Activated CD4-positive, alpha-beta T cell treated with anti-CD3 and anti-CD28 coated beads, Interleukin-2, amount 10 ng/mL, durations not matched to agents 24 days and 14 days (primary cell): ENCODE data around the gene UNC5A. TPM values are rescaled to one million over a fixed set of nuclear protein-coding genes. Genes with fewer than 3 reads are reported as not detected.

ENCODE experiments used
- DNase-seq: peaks from one replicate; pipeline ENCODE4 v3.0.0; 2022
- H3K27ac Mint-ChIP-seq: one replicate; pipeline ENCODE4 v1.8.0; 2022; ENCODE audit warnings: mild to moderate bottlenecking, mixed read lengths
- H3K27me3 Mint-ChIP-seq: one replicate; pipeline ENCODE4 v1.8.0; 2022; ENCODE audit warnings: mixed read lengths
- H3K36me3 Mint-ChIP-seq: one replicate; pipeline ENCODE4 v1.8.0; 2022; ENCODE audit warnings: low read depth, mild to moderate bottlenecking, mixed read lengths
- H3K4me1 Mint-ChIP-seq: one replicate; pipeline ENCODE4 v1.8.0; 2021; ENCODE audit warnings: mixed read lengths
- H3K4me3 Mint-ChIP-seq: one replicate; pipeline ENCODE4 v1.8.0; 2022; ENCODE audit warnings: mild to moderate bottlenecking, moderate library complexity, mixed read lengths
- H3K9me3 Mint-ChIP-seq: one replicate; pipeline ENCODE4 v1.8.0; 2021; ENCODE audit warnings: mixed read lengths
- intact Hi-C: fragments of 100-400 bp; cut with micrococcal nuclease; formaldehyde crosslinking; loops from one replicate; pipeline ENCODE4 v1.15.1; 2023
- total RNA-seq: library from RNA; stranded (reverse); gene quantifications from 2 replicates; pipeline ENCODE4 v1.2.3, GENCODE V29; 2022

The UNC5A gene
- total RNA-seq, 1 donor from 2014 or later = not detected

DNA sequence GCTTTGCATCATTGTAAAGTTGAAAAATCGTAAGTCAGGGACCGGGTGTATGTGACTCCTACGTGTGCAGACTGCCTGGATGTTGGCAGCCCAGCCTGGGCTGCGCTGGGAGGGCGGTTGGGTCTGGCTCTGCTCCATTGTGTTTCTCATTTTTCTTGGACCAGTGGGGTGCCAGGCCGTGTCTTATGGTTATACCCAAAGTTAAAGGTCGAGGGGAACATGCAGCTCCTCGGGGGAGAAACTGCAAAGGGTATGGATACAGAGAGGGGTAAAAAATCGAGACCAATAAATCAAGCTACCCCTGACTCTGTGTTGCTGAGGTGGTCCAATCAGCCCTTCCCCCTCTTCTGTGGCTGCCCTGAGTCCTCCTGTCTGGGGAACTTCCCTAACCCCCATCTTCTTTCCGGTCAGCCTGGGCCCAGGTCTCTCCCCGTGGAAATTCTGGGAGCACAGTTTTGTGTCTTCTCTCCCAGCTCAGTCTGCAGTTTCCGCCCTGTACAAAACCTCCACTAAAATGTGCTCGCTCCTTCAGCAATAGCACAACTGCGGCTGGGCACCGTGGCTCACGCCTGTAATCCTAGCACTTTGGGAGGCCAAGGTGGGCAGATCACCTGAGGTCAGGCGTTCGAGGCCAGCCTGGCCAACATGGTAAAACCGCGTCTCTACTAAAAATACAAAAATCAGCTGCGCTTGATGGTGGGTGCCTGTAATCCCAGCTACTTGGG is 34.1 kb upstream of the UNC5A start:
- H3K36me3 Mint-ChIP-seq = no peaks in the 10 kb centered on the region
- H3K27me3 Mint-ChIP-seq = peaks cover 10% of the 10 kb centered on the region
- DNase-seq = no peak
- no peaks in the 10 kb centered on the region for H3K9me3 Mint-ChIP-seq
- no peak overlapping the region for H3K27ac Mint-ChIP-seq
- H3K4me3 Mint-ChIP-seq = no peak overlapping the region
- intact Hi-C loops = no loop called here
- no peaks in the 10 kb centered on the region for H3K4me1 Mint-ChIP-seq

DNA sequence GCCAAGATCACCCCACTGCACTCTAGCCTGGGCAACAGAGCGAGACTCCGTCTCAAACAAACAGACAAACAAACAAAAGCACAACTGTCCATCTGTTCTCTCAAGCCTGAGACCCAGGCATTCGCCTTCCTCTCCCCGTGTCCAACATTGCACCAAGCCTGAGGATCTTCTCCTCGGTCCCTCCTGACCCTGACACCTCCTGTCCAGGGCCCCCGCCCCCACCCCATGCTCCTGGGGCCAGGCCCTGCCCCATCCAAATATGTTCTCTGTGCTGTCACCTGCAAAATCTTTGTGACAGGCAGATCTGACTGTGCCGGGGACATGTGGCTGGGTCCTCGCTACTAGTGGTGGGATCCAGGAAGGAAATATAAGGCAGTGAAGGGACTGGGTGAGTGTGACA is 33.4 kb upstream of the UNC5A start:
- no peak for DNase-seq
- Mint-ChIP-seq H3K4me3 (no peak overlapping the region), H3K4me1 (no peaks in the 10 kb centered on the region), H3K27me3 (peaks cover 10% of the 10 kb centered on the region), H3K27ac (no peak overlapping the region), H3K9me3 (no peaks in the 10 kb centered on the region), H3K36me3 (no peaks in the 10 kb centered on the region)
- intact Hi-C loops = no loop called here

DNA sequence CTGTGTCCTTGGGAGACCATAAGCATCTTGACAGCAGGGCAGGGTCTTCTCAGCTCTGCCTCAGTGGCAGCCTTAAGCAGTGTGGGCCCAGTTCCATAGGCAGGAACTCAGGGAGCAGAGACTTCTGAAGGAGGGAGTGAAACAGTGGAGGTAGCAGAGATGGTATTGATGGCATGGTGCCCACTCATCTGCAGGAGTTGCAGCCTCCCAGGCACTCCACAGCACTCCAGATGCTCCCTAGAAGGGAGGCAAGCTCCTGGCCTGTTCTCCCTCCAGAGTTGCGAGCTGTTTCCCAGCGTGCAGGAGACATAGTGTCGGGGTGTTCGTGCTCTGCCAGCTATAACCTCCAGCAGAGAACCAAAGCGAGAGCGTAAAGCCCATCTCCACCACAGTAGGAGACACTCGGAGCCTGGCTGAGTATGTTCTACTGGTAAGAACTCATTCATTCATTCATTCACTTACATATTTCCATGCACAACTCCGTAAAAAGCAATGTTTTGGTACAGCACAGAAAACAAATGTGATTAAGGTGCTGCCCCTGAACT is 31.4 kb upstream of the UNC5A start:
- no peak for DNase-seq
- intact Hi-C loops = no loop called here
- Mint-ChIP-seq H3K4me1 (no peaks in the 10 kb centered on the region), H3K36me3 (no peaks in the 10 kb centered on the region), H3K27me3 (peaks cover 8% of the 10 kb centered on the region), H3K4me3 (no peak overlapping the region), H3K9me3 (no peaks in the 10 kb centered on the region), H3K27ac (no peak overlapping the region)

DNA sequence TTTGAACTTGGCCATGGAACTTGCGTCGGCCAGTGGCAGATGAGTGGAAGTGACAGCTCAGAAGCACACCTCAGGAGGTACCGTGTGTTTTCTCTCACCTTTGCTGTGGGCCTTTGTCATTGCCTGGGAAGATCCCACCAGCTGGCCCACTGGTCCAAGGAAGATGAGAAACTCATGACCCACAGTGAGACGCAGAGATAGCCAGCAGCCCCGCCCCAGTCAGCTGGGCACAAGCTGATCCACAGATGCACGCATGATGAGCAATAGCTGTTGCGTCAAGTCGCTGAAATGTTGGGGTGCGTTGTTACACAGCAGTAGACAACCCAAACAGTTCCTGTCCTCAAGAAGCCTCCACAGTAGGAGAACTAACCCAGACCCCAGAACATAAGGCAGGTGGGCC is 30.8 kb upstream of the UNC5A start:
- Mint-ChIP-seq H3K27ac (no peak overlapping the region), H3K9me3 (no peaks in the 10 kb centered on the region), H3K4me1 (no peaks in the 10 kb centered on the region), H3K36me3 (no peaks in the 10 kb centered on the region), H3K27me3 (peaks cover 8% of the 10 kb centered on the region), H3K4me3 (no peak overlapping the region)
- intact Hi-C loops = no loop called here
- no peak for DNase-seq

DNA sequence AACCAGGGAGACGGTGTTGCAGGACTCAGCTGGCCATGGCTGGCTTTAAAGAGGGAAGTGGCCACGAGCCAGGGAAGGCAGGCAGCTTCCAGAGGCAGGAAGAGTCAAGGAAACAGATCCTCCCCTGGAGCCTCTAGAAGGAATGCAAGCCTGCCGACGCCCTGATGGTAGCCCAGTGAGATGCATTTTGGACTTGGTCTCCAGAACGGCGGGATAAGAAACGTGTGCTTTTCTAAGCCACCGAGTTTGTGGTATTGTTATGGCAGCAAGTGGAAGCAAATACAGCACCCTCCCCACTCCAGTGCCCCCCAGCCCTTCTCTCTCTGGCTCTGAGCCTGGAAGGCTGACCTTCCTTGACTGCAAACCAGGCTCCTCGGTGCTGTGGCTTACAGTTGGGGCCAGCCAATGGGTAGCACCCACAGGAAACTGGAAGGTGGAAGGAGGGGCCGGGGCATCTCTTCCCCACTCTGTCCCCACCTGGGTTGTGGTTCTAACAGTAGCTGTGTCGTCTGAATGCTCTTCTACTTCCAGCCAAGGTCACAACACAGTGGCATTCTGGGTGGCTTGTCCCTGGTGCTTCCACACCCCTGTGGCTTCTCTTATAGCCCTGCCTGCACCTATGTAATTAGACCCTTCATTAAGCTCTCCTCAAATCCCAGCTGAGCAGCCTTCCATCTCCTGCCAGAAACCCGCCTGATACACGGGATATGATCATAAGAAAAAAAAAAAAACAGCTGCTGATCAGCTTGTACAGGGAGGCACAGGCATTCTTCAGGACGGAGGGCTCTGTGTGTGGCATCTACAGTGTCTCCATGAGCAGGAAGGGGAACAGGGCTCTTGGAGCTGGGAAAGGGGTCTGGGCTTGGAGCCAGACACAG is 29.9 kb upstream of the UNC5A start:
- H3K36me3 Mint-ChIP-seq = no peaks in the 10 kb centered on the region
- H3K9me3 Mint-ChIP-seq = no peaks in the 10 kb centered on the region
- no peak overlapping the region for H3K27ac Mint-ChIP-seq
- peaks cover 6% of the 10 kb centered on the region for H3K27me3 Mint-ChIP-seq
- intact Hi-C loops = no loop called here
- H3K4me1 Mint-ChIP-seq = no peaks in the 10 kb centered on the region
- DNase-seq = no peak
- no peak overlapping the region for H3K4me3 Mint-ChIP-seq

DNA sequence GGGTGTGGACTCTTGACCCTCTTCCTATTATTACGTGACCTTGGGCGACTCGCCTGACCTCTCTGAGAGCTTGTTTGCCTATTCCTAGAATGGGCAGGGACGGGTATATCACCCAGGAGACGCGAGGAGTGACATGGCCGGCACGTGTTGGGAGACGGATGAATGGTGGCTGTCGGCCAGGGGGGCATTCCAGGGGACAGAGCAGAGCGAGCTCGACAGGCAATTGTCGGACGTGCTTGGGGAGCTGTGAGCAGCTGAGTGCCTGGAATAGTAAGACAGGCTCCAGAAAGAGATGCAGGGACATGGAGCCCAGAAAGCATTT is 29.3 kb upstream of the UNC5A start:
- Mint-ChIP-seq H3K27me3 (peaks cover 6% of the 10 kb centered on the region), H3K4me1 (no peaks in the 10 kb centered on the region), H3K9me3 (no peaks in the 10 kb centered on the region), H3K27ac (no peak overlapping the region), H3K4me3 (no peak overlapping the region), H3K36me3 (no peaks in the 10 kb centered on the region)
- DNase-seq = no peak
- intact Hi-C loops = no loop called here

DNA sequence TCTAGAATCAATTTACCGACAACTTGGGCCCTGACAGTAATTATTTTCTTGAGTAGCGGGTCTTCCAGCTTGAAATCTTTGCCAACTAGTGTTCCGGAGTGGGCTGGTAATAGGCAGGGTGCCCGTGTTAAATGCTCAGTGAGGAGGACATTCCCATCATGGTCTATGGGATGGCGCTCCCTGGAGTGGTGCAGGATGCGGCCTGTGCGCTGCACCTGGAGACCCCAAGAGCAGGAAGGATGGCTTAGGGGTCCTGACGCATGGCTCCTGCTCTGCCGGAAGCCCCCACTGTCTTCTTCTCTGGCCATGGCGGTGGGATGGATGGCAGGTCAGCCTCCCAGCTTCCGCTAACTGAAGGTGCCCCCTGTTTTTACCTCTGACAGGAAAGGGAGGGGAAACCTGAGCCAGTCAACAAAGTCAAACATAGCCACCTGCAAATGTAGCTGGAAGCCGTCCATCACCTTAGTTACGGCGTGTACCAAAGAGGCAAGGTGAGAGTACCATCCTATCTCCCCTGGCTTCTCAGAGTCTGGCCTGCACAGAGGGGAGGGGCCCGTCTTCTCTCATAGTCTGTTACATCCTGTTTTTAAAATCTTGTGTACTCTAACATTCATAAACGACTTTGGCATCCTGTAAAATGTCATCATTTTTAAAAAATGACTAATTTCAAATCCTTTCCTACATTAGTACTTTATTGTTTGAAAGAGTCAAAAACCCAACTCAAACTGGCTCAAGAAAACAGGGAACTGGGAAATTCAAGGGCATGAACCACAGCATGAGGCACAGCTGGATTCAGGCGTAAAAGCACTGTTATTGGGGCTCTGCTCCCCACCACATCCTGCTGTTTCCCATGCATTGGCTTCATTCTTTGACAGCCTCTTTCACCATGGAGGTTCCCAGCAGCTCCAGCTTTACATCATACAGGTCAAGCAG is 28.5 kb upstream of the UNC5A start:
- DNase-seq = no peak
- H3K4me3 Mint-ChIP-seq = no peak overlapping the region
- intact Hi-C loops = no loop called here
- no peaks in the 10 kb centered on the region for H3K9me3 Mint-ChIP-seq
- peaks cover 6% of the 10 kb centered on the region for H3K27me3 Mint-ChIP-seq
- no peak overlapping the region for H3K27ac Mint-ChIP-seq
- no peaks in the 10 kb centered on the region for H3K36me3 Mint-ChIP-seq
- no peaks in the 10 kb centered on the region for H3K4me1 Mint-ChIP-seq

DNA sequence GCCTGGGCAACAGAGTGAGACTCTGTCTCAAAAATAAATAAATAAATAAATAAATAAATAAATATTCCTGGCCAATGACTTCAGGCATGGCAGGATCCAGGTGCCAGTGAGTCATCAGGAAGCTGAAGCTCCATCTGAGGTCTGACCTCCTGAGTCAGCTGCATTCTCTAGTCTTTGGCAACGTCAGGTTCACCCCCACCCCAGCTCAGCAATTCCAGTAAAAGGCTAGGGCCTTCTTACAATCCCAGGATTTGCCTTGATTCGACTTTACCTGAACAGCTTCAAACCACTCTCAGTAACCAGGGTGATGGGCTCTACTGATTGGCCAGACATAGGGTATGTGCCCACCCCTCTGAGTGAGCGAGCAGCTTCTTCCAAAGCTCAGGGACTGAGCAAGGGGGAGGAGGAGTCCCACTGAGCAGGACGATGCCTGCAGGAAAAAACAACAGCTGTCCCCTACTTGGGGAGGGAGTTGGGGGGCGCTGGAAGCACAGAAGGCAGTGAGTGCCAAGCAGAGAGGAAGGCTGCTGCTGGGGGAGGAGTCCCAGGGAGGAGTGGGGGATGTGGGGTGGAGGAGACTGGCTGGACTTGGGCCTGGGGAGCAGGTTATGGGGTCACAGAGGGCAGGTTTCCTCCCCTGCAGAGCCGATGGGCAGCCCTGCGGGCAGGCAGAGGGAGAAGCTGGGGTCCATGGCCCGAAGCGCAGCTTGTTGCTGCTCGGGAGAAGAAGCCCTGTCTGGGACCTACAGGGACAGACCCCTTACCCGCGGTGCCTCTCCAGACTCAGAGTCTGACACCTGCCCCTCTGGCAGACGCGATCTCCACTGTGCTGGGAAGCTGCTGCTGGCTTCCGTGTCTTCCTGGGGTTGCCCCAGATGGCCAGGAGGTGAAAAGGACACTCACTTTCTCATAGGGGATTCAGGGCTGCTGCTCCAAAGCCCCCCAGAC is 25.9 kb upstream of the UNC5A start:
- H3K27ac Mint-ChIP-seq = no peak overlapping the region
- intact Hi-C loops = no loop called here
- no peak overlapping the region for H3K4me3 Mint-ChIP-seq
- H3K27me3 Mint-ChIP-seq = peaks cover 14% of the 10 kb centered on the region
- H3K9me3 Mint-ChIP-seq = no peaks in the 10 kb centered on the region
- DNase-seq = no peak
- H3K36me3 Mint-ChIP-seq = no peaks in the 10 kb centered on the region
- no peaks in the 10 kb centered on the region for H3K4me1 Mint-ChIP-seq

DNA sequence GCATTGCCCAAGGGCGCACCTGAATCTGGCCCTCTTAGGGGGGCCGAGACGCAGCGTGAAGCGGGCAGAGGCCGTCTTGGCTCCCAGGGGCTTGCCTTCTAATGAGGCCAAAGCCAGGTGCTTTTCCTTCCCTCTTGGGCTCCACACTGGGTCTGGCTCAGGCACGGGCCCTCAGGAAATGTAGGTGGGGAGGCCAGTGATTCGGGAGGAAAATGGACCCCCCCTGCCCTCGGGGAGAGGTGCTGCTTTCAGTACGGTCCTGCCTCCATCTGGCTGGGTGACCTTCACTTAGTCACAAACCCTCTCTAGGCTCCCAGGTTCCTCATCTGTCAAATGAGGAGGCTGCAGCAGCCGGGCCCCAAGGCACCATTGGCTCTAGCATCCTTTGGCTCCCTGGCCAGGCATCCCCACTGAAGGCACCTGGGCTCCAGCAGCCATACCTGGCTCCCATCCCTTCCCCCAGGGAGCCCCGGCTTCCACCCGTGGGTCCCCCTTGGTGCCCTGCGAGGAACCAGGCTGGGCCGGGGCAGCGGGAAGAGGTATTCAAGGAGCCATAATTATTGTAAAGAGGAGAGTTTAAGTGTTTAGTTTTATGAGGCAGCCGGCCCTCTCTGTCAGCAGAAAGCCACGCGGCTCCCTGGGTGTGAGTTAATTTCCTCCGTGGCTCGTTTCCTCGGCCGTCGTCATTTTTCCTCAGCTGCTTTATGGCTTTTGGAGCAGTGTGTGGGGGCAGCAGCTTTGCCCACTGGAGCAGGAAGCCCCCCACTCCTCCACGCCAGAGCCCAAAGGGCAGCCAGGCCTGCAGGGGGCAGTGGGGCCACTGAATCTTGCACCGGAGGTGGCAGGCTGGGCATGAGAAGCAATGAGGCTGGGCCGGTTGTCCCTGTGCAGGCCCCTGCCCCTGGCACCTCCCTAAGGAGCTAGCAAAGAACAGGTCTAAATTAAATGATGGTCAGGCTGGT is 24.9 kb upstream of the UNC5A start:
- H3K4me3 Mint-ChIP-seq = no peak overlapping the region
- DNase-seq = no peak
- no peaks in the 10 kb centered on the region for H3K4me1 Mint-ChIP-seq
- H3K27me3 Mint-ChIP-seq = peaks cover 18% of the 10 kb centered on the region
- no peak overlapping the region for H3K27ac Mint-ChIP-seq
- intact Hi-C loops = no loop called here
- H3K36me3 Mint-ChIP-seq = no peaks in the 10 kb centered on the region
- H3K9me3 Mint-ChIP-seq = no peaks in the 10 kb centered on the region

DNA sequence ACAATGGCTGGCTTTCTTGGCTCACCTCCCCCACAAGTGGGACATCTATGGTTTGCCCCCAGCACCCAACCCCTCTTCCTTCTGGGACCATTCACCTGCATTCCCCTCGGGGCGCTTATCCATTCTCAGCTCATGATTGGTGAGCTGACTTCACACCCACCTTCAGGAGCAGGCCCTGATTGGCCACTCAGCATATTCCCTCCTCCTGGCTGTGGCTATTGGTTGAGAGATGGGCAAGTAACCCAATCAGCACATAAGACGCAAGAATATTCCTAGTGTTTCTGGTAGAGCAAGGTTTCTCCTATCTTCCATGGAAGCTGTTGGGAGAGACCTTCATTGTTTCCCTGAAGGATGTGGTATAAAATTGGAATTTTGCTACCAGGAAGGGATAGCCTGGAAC is 22.7 kb upstream of the UNC5A start:
- no peaks in the 10 kb centered on the region for H3K9me3 Mint-ChIP-seq
- H3K4me1 Mint-ChIP-seq = no peaks in the 10 kb centered on the region
- H3K36me3 Mint-ChIP-seq = no peaks in the 10 kb centered on the region
- no peak overlapping the region for H3K27ac Mint-ChIP-seq
- H3K27me3 Mint-ChIP-seq = peaks cover 21% of the 10 kb centered on the region
- intact Hi-C loops = no loop called here
- no peak for DNase-seq
- H3K4me3 Mint-ChIP-seq = no peak overlapping the region

DNA sequence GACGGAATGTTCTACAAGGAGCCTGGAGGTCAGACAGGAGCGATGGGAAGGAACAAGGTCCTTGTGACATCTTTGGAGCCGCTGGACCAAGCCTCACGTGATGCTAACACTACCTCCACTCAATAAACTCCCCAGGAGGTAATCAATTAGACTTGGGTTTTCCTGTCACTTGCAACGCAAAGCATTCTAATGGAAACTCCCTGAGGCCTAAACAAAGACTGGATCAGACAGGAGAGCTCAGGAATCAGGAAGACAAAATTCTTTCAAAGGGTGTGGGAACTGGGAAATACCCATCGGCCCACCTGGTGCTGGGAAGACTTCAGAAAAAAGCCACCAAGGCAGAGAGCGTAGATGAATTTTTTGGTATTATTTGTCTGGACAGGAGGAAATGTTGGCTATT is 22.3 kb upstream of the UNC5A start:
- H3K9me3 Mint-ChIP-seq = no peaks in the 10 kb centered on the region
- H3K4me3 Mint-ChIP-seq = no peak overlapping the region
- DNase-seq = no peak
- no peaks in the 10 kb centered on the region for H3K36me3 Mint-ChIP-seq
- peaks cover 21% of the 10 kb centered on the region for H3K27me3 Mint-ChIP-seq
- H3K27ac Mint-ChIP-seq = no peak overlapping the region
- intact Hi-C loops = no loop called here
- H3K4me1 Mint-ChIP-seq = no peaks in the 10 kb centered on the region
